HCT116 (cell line): ENCODE measurements around the gene ARCN1. TPM values are rescaled to one million over a fixed set of nuclear protein-coding genes. Genes with fewer than 3 reads are reported as not detected.

Experiments
- ATAC-seq: fragments of 200-7000 bp; cut with Tn5 transposase; 2 replicates; pipeline ENCODE4 v1.9.1; 2020; ENCODE audit warnings: mild to moderate bottlenecking, moderate library complexity
- BruUV-seq: library from RNA; stranded (reverse); fragments of 400-500 nt; replicated peaks from 2 replicates; lab custom pipeline; 2021; lab: Mats Ljungman, UMichigan
- CTCF ChIA-PET: fragments of 300-600 bp; sonication (Branson Sonifier 250); formaldehyde crosslinking; loops from one replicate; lab custom pipeline; 2021; ENCODE audit warnings: antibody characterized with exemption; lab: Charles Lee
- POLR2A ChIA-PET: fragments of 300-600, 350-600 bp; sonication (Branson Sonifier 250); formaldehyde crosslinking; loops from one replicate; lab custom pipeline; 2021; ENCODE audit warnings: antibody characterized with exemption; lab: Charles Lee
- RAD21 ChIA-PET, 2 experiments: fragments of 300-600 bp; sonication (Branson Sonifier 250); formaldehyde crosslinking; loops; one replicate each; lab custom pipeline; 2023; ENCODE audit warnings: low total read pairs in 2 of 2; ENCODE audit not compliant: uncharacterized antibody in 2 of 2, unreplicated experiment in 2 of 2, low non-redundant PET in 1 of 2; lab: Charles Lee
- DNase-seq: peaks from one replicate; pipeline ENCODE4 v3.0.0-alpha.2; 2010; ENCODE audit warnings: low read depth, low spot score
- H2AFZ ChIP-seq: fragments of 200-600 bp; shearing (Covaris generic), sonication (generic); 2 replicates; pipeline ENCODE4 v1.6.1; 2017; ENCODE audit warnings: low read depth, mixed run types, mixed read lengths, antibody characterized with exemption, low read length; ENCODE audit not compliant: poor library complexity, severe bottlenecking
- H3K27ac ChIP-seq: 2 replicates; pipeline ENCODE4 v1.5.1; 2012; ENCODE audit warnings: low read depth, low read length
- H3K27me3 ChIP-seq: fragments of 200-600 bp; sonication (generic); 2 replicates; pipeline ENCODE4 v1.6.1; 2016; ENCODE audit warnings: mixed run types, low read length, mixed read lengths; ENCODE audit not compliant: insufficient read depth
- H3K36me3 ChIP-seq, 2 experiments: fragments of 200-500 bp in 1 of 2; fragments of 200-600 bp in 1 of 2; sonication (Bioruptor generic) in 1 of 2; sonication (generic) in 1 of 2; 2 replicates each; pipeline versions ENCODE4 v1.5.1 to v1.6.1; 2014 to 2016; ENCODE audit warnings: low read length in 2 of 2, inconsistent platforms in 1 of 2, mixed read lengths in 1 of 2, mixed run types in 1 of 2; ENCODE audit not compliant: insufficient read depth in 2 of 2, control insufficient read depth in 1 of 2
- H3K4me1 ChIP-seq, 2 experiments: fragments of 200-600 bp in 1 of 2; sonication (generic) in 1 of 2; 2 replicates each; pipeline versions ENCODE4 v1.5.1 to v1.6.1; 2012 to 2017; ENCODE audit warnings: low read length in 2 of 2, inconsistent platforms in 1 of 2, mild to moderate bottlenecking in 1 of 2, mixed read lengths in 1 of 2, mixed run types in 1 of 2, moderate library complexity in 1 of 2; ENCODE audit not compliant: insufficient read depth in 2 of 2, control insufficient read depth in 1 of 2
- H3K4me2 ChIP-seq: fragments of 200-600 bp; sonication (generic); 2 replicates; pipeline ENCODE4 v1.6.1; 2017; ENCODE audit warnings: mixed run types, low read length, mixed read lengths
- H3K4me3 ChIP-seq, 2 experiments: fragments of 200-600 bp in 1 of 2; sonication (generic) in 1 of 2; replicated peaks in 1 of 2; 2 replicates each; pipeline ENCODE4 v1.5.1; 2011 to 2016; ENCODE audit warnings: low read length in 2 of 2, control low read depth in 1 of 2, low read depth in 1 of 2, mild to moderate bottlenecking in 1 of 2, mixed read lengths in 1 of 2, mixed run types in 1 of 2
- H3K79me2 ChIP-seq: fragments of 200-600 bp; sonication (generic); 2 replicates; pipeline ENCODE4 v1.6.1; 2017; ENCODE audit warnings: mild to moderate bottlenecking, mixed run types, low read length, moderate library complexity, mixed read lengths; ENCODE audit not compliant: insufficient read depth
- H3K9ac ChIP-seq: fragments of 200-600 bp; sonication (generic); 2 replicates; pipeline ENCODE4 v1.6.1; 2016; ENCODE audit warnings: low read length, mixed read lengths
- H3K9me2 ChIP-seq: fragments of 200-600 bp; sonication (generic), shearing (Covaris generic); 2 replicates; pipeline ENCODE4 v1.6.1; 2017; ENCODE audit warnings: mixed run types, mild to moderate bottlenecking, moderate library complexity; ENCODE audit not compliant: insufficient read depth
- H3K9me3 ChIP-seq, 2 experiments: fragments of 200-500 bp in 1 of 2; fragments of 200-600 bp in 1 of 2; sonication (Bioruptor generic) in 1 of 2; sonication (generic) in 1 of 2; 2 replicates each; pipeline ENCODE4 v1.6.1; 2014 to 2017; ENCODE audit warnings: low read length in 2 of 2, mixed read lengths in 2 of 2, inconsistent platforms in 1 of 2, low read depth in 1 of 2, mild to moderate bottlenecking in 1 of 2, mixed run types in 1 of 2, moderate library complexity in 1 of 2; ENCODE audit not compliant: control insufficient read depth in 1 of 2, insufficient read depth in 1 of 2
- H4K20me1 ChIP-seq: fragments of 200-600 bp; sonication (generic), shearing (Covaris generic); 2 replicates; pipeline ENCODE4 v1.6.1; 2017; ENCODE audit warnings: mixed run types, mild to moderate bottlenecking, moderate library complexity; ENCODE audit not compliant: insufficient read depth
- ATF3 ChIP-seq: IDR thresholded peaks from 2 replicates; pipeline ENCODE4 v1.6.1; 2012
- CEBPB ChIP-seq: IDR thresholded peaks from 2 replicates; pipeline ENCODE4 v1.6.1; 2012; ENCODE audit warnings: low read depth
- EGR1 ChIP-seq: IDR thresholded peaks from 2 replicates; pipeline ENCODE4 v1.6.1; 2012; ENCODE audit warnings: low read depth
- FOSL1 ChIP-seq: IDR thresholded peaks from 2 replicates; pipeline ENCODE4 v1.6.1; 2012; ENCODE audit warnings: low read depth
- JUND ChIP-seq: IDR thresholded peaks from 2 replicates; pipeline ENCODE4 v1.6.1; 2012
- POLR2A ChIP-seq: IDR thresholded peaks from 2 replicates; pipeline ENCODE4 v1.7.0; 2011; ENCODE audit warnings: borderline replicate concordance; ENCODE audit not compliant: insufficient read depth, insufficient read length; ENCODE audit errors: extremely low read depth
- POLR2AphosphoS5 ChIP-seq: IDR thresholded peaks from 2 replicates; pipeline ENCODE4 v1.6.1; 2011; ENCODE audit warnings: mild to moderate bottlenecking, low read depth, low read length, moderate library complexity
- RAD21 ChIP-seq: IDR thresholded peaks from 2 replicates; pipeline ENCODE4 v1.6.1; 2012; ENCODE audit warnings: low read depth, mild to moderate bottlenecking
- REST ChIP-seq: IDR thresholded peaks from 2 replicates; pipeline ENCODE4 v1.6.1; 2012; ENCODE audit warnings: low read depth
- TCF7L2 ChIP-seq: IDR thresholded peaks from 2 replicates; pipeline ENCODE4 v1.7.0; 2011; ENCODE audit warnings: borderline replicate concordance, inconsistent platforms; ENCODE audit not compliant: insufficient read depth, insufficient read length; ENCODE audit errors: extremely low read depth
- YY1 ChIP-seq: IDR thresholded peaks from 2 replicates; pipeline ENCODE4 v1.6.1; 2011; ENCODE audit warnings: low read length, low read depth, moderate library complexity, mild to moderate bottlenecking; ENCODE audit not compliant: insufficient replicate concordance; ENCODE audit errors: extremely low read depth
- ZNF274 ChIP-seq: fragments of 200-500 bp; sonication (Bioruptor generic); IDR thresholded peaks from 2 replicates; pipeline ENCODE4 v1.6.1; 2014; ENCODE audit warnings: mild to moderate bottlenecking, low read depth, low read length, inconsistent platforms
- intact Hi-C: fragments of 100-400 bp; cut with micrococcal nuclease; formaldehyde crosslinking; loops from 2 replicates; pipeline ENCODE4 v1.10.0; 2022
- total RNA-seq: library from RNA; stranded (reverse); gene quantifications from one replicate; pipeline ENCODE4 v1.2.1, GENCODE V29; 2021; ENCODE audit not compliant: unreplicated experiment
- TF ChIP-seq, protein P1 (sequence below): IDR thresholded peaks from 2 replicates; pipeline ENCODE4 v1.6.1; 2011; ENCODE audit warnings: mild to moderate bottlenecking, low read length, moderate library complexity; ENCODE audit not compliant: insufficient replicate concordance; ENCODE audit errors: extremely low read depth
- TF ChIP-seq, protein P2 (sequence below): IDR thresholded peaks from 2 replicates; pipeline ENCODE4 v1.6.1; 2012

The ARCN1 gene
- total RNA-seq, 1 experiment from 2014 or later = 147 TPM

DNA sequence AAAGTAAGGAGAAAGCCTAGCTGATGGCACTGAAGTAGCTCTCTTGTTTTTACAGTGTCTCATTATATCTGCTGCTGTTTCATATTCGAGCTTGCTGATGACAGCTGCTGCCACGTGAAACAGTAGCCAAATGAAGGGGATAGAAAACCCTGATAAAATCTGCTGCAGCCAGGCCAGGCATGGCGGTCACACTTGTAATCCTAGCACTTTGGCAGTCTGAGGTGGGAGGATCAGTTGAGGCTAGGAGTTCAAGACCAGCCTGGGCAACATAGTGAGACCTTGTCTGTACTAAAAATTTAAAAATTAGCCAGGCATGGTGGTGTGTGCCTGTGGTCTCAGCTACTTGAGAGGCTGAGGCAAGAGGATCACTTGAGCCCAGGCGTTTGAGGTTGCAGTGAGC, 19.9 kb upstream of the ARCN1 start:
- Histone ChIP-seq H2AFZ (no peak overlapping the region), H3K36me3 (peaks cover 10 to 25% of the 10 kb centered on the region in 2 experiments), H3K9ac (no peak overlapping the region), H3K79me2 (no peaks in the 10 kb centered on the region), H3K9me2 (no peaks in the 10 kb centered on the region), H3K4me2 (no peak overlapping the region), H3K4me1 (no peaks in the 10 kb centered on the region), H3K4me3 (no peak overlapping the region), H3K27ac (no peak overlapping the region), H3K27me3 (no peaks in the 10 kb centered on the region)
- no TSS peak for BruUV-seq
- intact Hi-C loops = no loop called here
- CTCF ChIA-PET = no interaction called here
- POLR2A ChIA-PET = no interaction called here
- no peak for DNase-seq
- RAD21 ChIA-PET = no interaction called here
- no peak for ATAC-seq
- TF ChIP-seq POLR2AphosphoS5 = no peak
- TF ChIP-seq ATF3 = no peak
- no peak for TF ChIP-seq TCF7L2
- TF ChIP-seq EGR1 = no peak
- TF ChIP-seq, protein P1, sequence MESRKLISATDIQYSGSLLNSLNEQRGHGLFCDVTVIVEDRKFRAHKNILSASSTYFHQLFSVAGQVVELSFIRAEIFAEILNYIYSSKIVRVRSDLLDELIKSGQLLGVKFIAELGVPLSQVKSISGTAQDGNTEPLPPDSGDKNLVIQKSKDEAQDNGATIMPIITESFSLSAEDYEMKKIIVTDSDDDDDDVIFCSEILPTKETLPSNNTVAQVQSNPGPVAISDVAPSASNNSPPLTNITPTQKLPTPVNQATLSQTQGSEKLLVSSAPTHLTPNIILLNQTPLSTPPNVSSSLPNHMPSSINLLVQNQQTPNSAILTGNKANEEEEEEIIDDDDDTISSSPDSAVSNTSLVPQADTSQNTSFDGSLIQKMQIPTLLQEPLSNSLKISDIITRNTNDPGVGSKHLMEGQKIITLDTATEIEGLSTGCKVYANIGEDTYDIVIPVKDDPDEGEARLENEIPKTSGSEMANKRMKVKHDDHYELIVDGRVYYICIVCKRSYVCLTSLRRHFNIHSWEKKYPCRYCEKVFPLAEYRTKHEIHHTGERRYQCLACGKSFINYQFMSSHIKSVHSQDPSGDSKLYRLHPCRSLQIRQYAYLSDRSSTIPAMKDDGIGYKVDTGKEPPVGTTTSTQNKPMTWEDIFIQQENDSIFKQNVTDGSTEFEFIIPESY = no peak
- TF ChIP-seq FOSL1 = no peak
- TF ChIP-seq POLR2A = no peak
- TF ChIP-seq YY1 = no peak
- no peak for TF ChIP-seq CEBPB
- no peak for TF ChIP-seq RAD21
- no peak for TF ChIP-seq JUND
- TF ChIP-seq, protein P2, sequence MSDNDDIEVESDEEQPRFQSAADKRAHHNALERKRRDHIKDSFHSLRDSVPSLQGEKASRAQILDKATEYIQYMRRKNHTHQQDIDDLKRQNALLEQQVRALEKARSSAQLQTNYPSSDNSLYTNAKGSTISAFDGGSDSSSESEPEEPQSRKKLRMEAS = no peak
- TF ChIP-seq ZNF274 = no peak
- no peak for TF ChIP-seq REST
- TF ChIP-seq, all 23 proteins: peak for 0
- Histone ChIP-seq H4K20me1 (no peaks in the 10 kb centered on the region), H3K9me3 (no peaks in the 10 kb centered on the region)
